ENCODE results near the gene MYO5C. TPM values are rescaled to one million over a fixed set of nuclear protein-coding genes. Genes with fewer than 3 reads are reported as not detected.

The MYO5C gene
- total and polyA plus RNA-seq, 2 of the 8 experiments (the other 6 are each of a cell fraction or from before 2014, with no cell fraction given), result 8.2 to 26.7 TPM

GRCh38 chr15:52151353-52151752 lies 144.3 kb downstream of the MYO5C start:
- H4K5ac ChIP-seq (ENCODE audit: insufficient read length, low read depth, low read length), result no peak overlapping the region
- no peak overlapping the region for H2BK15ac ChIP-seq (ENCODE audit: low read length)
- DNase-seq (ENCODE audit: low read depth in 1 of 2, low spot score in 2 of 2), result peak in 1 of 2 experiments; percentile 19
- H3K9me3 ChIP-seq (ENCODE audit: insufficient read depth in 2 of 2, low read depth in 1 of 2, low read length in 1 of 2), result no peaks in the 10 kb centered on the region
- no peak overlapping the region for H2BK120ac ChIP-seq (replicated peaks; ENCODE audit: low read depth, low read length)
- H3K79me1 ChIP-seq (ENCODE audit: low read depth, low read length), result no peaks in the 10 kb centered on the region
- no peak overlapping the region for H3K23ac ChIP-seq (ENCODE audit: insufficient read length)
- no peak overlapping the region for H4K91ac ChIP-seq (replicated peaks; ENCODE audit: insufficient read length, low read length)
- no peak overlapping the region for H3K14ac ChIP-seq (ENCODE audit: insufficient read length)
- no peak overlapping the region for H3K4me2 ChIP-seq (ENCODE audit: insufficient read depth in 1 of 2, low read depth in 2 of 2, low read length in 2 of 2)
- no peak overlapping the region for H2BK20ac ChIP-seq (ENCODE audit: low read length)
- no peak overlapping the region for H2BK5ac ChIP-seq (ENCODE audit: low read depth, low read length)
- H3K23me2 ChIP-seq (ENCODE audit: low read depth, low read length), result no peaks in the 10 kb centered on the region
- H4K8ac ChIP-seq (ENCODE audit: extremely low read depth, insufficient read depth, low read length), result no peak overlapping the region
- H4K20me1 ChIP-seq (replicated peaks in 1 of 2; ENCODE audit: control insufficient read depth in 1 of 2, insufficient read depth in 2 of 2, low read length in 2 of 2), result peaks cover 0 to 4% of the 10 kb centered on the region in 2 experiments
- no peaks in the 10 kb centered on the region for H3K4me1 ChIP-seq (replicated peaks in 1 of 4; ENCODE audit: control insufficient read depth in 3 of 4, insufficient read depth in 4 of 4, low read length in 3 of 4)
- H3K56ac ChIP-seq (replicated peaks; ENCODE audit: insufficient read length, low read depth, low read length), result no peak overlapping the region
- no peak for FAIRE-seq
- peaks cover 3 to 16% (median 14%) of the 10 kb centered on the region in 4 experiments; a peak in 6 of 8 replicates for H3K36me3 ChIP-seq (ENCODE audit: control insufficient read depth in 2 of 4, insufficient read depth in 4 of 4, low read length in 3 of 4)
- H3K4me3 ChIP-seq (ENCODE audit: extremely low read depth in 1 of 4, insufficient read depth in 2 of 4, low read depth in 3 of 4, low read length in 4 of 4), result no peak overlapping the region
- 91% methylated on average over 4 of the region's 4 CpGs; no CpG with 5 or more reads in 1 of the 2 experiments for WGBS, 2 experiments (ENCODE audit: extremely low coverage in 1 of 2, insufficient coverage in 1 of 2, insufficient read length in 1 of 2, insufficient replicate concordance in 2 of 2, low coverage in 1 of 2, low lambda C conversion rate in 2 of 2, missing lambda C conversion rate in 1 of 2)
- ChIA-PET POLR2A (ENCODE audit: partially characterized antibody) (no interaction called here), CTCF (ENCODE audit: partially characterized antibody) (interaction anchor here (4.2 to 9.5 kb wide), 2 partner anchors 12 kb away, joined by 27 to 41 read pairs; no protein-coding TSS in a partner anchor)
- no peak overlapping the region for H2AFZ ChIP-seq (ENCODE audit: low read length)
- H3K18ac ChIP-seq (ENCODE audit: extremely low read depth, low read length), result no peak overlapping the region
- no peak overlapping the region for H3K9ac ChIP-seq (replicated peaks in 1 of 4; ENCODE audit: extremely low read depth in 1 of 4, low read depth in 3 of 4, low read length in 3 of 4)
- H3K4ac ChIP-seq (replicated peaks; ENCODE audit: insufficient read length, low read depth, low read length), result no peak overlapping the region
- H2BK12ac ChIP-seq (ENCODE audit: low read depth, low read length), result no peak overlapping the region
- H3K27me3 ChIP-seq (replicated peaks in 1 of 4; ENCODE audit: control insufficient read depth in 3 of 4, extremely low read depth in 1 of 4, insufficient read depth in 3 of 4, low read length in 3 of 4), result no peaks in the 10 kb centered on the region
- H3K79me2 ChIP-seq (ENCODE audit: control insufficient read depth in 1 of 2, insufficient read depth in 2 of 2, low read length in 2 of 2), result no peaks in the 10 kb centered on the region
- no peak overlapping the region for H2AK5ac ChIP-seq (ENCODE audit: low read depth, low read length)
- H3K27ac ChIP-seq (ENCODE audit: low read depth, low read length), result no peak overlapping the region
- no peak for TF ChIP-seq SAP30 (IDR thresholded peaks at IDR 0.05; ENCODE audit: insufficient read depth, insufficient replicate concordance, low read length)
- TF ChIP-seq YY1 (IDR thresholded peaks at IDR 0.05; ENCODE audit: low read depth, low read length), result no peak
- no peak for TF ChIP-seq BRCA1 (IDR thresholded peaks at IDR 0.05; ENCODE audit: low read depth, low read length)
- no peak for TF ChIP-seq HDAC6 (IDR thresholded peaks at IDR 0.05; ENCODE audit: low read depth, low read length)
- no peak for TF ChIP-seq ATF3 (IDR thresholded peaks at IDR 0.05; ENCODE audit: insufficient read depth, low read depth, low read length)
- TF ChIP-seq BACH1 (IDR thresholded peaks at IDR 0.05; ENCODE audit: low read length), result no peak
- no peak for TF ChIP-seq POU5F1 (IDR thresholded peaks at IDR 0.05; ENCODE audit: low read depth, low read length)
- TF ChIP-seq SP1 (IDR thresholded peaks at IDR 0.05; ENCODE audit: low read depth, low read length), result no peak
- TF ChIP-seq KDM4A (IDR thresholded peaks at IDR 0.05; ENCODE audit: low read depth, low read length, severe bottlenecking), result no peak
- TF ChIP-seq NRF1 (IDR thresholded peaks at IDR 0.05; ENCODE audit: low read depth, low read length), result no peak
- TF ChIP-seq POLR2AphosphoS5 (IDR thresholded peaks at IDR 0.05; ENCODE audit: low read depth, low read length), result no peak
- no peak for TF ChIP-seq PHF8 (conservative IDR thresholded peaks at IDR 0.05; ENCODE audit: low read depth, low read length)
- no peak for TF ChIP-seq CHD2 (IDR thresholded peaks at IDR 0.05; ENCODE audit: low read length)
- no peak for TF ChIP-seq TEAD4 (IDR thresholded peaks at IDR 0.05; ENCODE audit: low read depth, low read length)
- no peak for TF ChIP-seq GABPA (IDR thresholded peaks at IDR 0.05; ENCODE audit: borderline replicate concordance, insufficient read depth, low read length)

All from H1 (cell line).